CMK (cell line): ENCODE results near the gene ZNF473.
"Not testable (repeated sequence)": the region's sequence is repeated elsewhere in the genome, so short reads cannot be mapped to it uniquely, and the experiment has no call there.

ENCODE experiments used
- DNase-seq: peaks from one replicate; pipeline ENCODE4 v3.0.0-alpha.2; 2010; ENCODE audit warnings: low read depth

ZNF473 gene

DNA sequence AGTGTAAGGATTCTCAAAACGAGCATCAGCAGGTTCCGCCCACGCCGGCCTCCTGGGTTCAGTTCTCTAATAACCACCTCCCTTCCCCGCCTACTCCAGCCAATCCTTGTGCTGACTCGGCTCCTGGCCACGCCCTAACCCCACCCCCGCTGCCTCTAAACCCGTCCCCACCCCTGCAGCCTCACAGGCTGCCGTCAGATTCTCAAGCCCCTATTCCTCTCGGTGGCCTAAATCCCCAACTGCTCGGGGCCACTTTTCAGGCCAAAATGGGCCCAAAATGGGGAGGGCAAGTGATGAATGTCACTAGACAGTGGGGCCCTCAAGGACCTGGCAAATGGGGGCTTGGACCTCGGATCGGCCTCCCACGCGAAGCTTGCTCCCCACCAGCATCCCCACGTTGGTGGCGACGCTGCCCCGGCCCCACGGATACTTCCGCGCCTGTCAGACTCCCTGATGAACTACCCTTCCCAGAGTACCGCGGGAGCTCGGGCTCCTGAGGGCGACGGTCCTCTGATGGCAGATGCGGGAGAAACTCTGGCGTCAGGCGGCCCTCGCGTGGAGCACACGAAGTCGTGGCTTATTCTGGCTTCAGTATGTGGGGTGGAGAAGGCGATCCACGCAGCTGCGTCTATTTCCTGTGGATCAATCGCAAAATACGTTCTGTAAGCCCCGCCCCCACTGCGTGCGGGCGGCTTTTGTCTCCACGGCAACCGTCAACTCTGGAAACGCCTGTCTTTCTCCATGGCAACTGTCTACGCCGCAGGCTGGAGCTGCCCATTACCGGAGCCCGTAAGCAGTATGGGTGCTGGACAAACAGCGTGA is 24.8 kb downstream of the ZNF473 start:
- no peak for DNase-seq

DNA sequence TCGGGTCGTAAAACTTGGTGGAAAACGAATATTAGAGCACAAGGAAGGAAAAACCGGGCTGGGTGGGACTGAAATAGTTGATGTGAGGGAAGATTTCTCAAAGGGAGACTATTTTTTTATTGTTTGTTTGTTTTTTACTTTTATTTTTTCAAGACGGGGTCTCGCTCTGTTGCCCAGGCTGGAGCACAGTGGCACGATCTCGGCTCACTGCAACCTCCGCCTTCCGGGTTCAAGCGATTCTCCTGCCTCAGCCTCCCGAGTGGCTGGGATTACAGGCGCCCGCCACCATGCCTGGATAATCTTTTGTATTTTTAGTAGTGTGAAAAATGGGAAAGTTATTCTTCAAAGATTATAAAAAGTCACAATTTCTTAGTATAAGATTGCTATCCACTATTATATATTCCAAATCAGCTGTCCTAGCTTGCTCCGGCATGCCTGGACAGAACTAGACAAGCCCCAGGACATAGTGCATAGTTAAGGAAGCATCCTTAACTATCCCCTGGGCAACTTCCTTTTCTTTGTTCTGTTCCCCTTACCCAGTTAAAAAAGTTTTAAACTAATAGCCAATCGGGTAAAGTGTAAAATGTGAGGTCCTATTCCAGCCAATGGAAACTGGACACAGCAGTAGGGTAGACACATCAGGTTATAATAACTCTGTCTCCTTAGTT is 25.6 kb downstream of the ZNF473 start:
- not testable (repeated sequence) for DNase-seq

DNA sequence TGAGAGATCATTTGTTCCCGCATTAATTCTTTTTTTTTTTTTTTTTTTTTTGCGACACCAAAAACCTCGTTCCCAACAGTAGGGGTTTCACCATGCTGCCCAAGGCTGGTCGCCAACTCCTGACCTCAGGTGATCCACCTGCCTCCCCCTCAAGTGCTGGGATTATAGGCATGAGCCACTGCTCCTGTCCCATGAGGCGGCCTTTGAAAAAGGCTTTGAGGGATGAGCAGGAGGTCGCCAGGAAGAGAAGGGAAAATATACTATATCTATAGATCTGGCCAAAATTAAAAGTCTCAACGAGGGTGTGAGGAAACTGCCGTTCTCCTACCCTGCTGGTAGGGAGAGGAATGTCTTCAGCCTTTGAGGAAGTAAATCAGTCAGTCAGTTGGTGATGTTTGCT is 26.2 kb downstream of the ZNF473 start:
- no peak for DNase-seq

GRCh38 chr19:50053119-50053518 is 27.3 kb downstream of the ZNF473 start:
- no peak for DNase-seq

DNA sequence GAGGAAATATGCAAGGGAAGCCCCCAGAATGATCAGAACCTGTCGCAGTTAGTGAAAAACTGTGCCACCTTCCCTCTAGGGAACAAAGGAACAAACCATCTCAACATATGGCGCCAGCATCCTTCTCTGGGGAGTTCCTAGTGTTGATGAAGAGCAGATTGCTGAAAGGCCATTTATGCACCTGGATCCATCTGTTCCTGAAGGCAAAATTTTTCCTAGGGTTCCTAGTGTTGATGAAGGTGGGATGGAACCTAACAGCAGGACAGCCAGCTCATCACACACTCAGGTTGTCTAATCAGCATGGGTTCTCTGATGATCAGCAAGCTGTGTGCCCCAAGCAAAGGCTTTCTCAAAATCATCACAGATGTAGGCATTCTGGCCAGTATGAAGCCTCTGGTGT is 32.6 kb downstream of the ZNF473 start:
- DNase-seq = no peak

GRCh38 chr19:50059045-50059444 is 33.2 kb downstream of the ZNF473 start:
- DNase-seq = no peak

GRCh38 chr19:50060107-50060506 is 34.3 kb downstream of the ZNF473 start:
- DNase-seq = no peak

GRCh38 chr19:50061650-50062049 is 35.8 kb downstream of the ZNF473 start:
- DNase-seq = no peak

DNA sequence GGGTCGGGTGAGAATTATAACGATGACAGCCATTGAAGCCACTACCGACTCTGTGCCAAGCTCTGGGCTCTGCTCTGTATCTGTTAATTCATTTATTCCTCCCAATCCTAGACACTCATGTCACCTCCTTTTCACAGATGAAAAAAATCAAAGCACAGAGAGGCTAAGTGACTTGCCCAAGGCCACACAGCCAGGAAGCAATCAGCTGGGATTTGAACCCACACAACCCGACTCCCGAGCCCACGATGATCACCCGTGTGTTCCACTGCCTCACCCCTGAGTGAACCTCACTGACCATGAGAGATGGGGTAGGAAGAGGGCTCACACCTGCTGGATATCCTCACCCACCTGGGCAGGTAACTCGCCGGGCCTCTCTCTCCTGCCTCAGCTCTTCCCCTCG is 40.1 kb downstream of the ZNF473 start:
- no peak for DNase-seq

DNA sequence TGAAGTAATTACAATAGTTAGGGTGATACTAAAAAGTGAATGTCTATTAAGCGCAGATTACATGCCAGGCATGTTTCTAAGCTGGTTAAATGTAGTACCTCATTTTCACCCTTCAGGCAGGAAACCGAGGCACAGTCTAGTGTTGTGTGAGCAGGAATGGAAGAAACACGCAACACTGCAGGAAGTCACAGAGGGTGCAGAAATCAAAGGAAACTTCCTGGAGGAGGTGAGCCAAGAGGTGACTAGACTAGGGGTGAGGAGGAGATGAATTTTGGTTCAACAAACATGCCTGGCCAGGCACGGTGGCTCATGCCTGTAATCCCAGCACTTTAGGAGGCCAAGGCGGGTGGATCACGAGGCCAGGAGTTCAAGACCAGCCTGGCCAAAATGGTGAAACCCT is 41.8 kb downstream of the ZNF473 start:
- no peak for DNase-seq

GRCh38 chr19:50068382-50068781 is 42.6 kb downstream of the ZNF473 start:
- DNase-seq = not testable (repeated sequence)

GRCh38 chr19:50075076-50075475 is 49.3 kb downstream of the ZNF473 start:
- not testable (repeated sequence) for DNase-seq

GRCh38 chr19:50075644-50076372 is 50.0 kb downstream of the ZNF473 start:
- DNase-seq = not testable (repeated sequence)

- DNase-seq = not testable (repeated sequence)
These were observed 51.0 kb downstream of the ZNF473 start for GRCh38 chr19:50076581-50077355.

- DNase-seq = not testable (repeated sequence)
These were observed 53.2 kb downstream of the ZNF473 start for GRCh38 chr19:50079014-50079413.

DNA sequence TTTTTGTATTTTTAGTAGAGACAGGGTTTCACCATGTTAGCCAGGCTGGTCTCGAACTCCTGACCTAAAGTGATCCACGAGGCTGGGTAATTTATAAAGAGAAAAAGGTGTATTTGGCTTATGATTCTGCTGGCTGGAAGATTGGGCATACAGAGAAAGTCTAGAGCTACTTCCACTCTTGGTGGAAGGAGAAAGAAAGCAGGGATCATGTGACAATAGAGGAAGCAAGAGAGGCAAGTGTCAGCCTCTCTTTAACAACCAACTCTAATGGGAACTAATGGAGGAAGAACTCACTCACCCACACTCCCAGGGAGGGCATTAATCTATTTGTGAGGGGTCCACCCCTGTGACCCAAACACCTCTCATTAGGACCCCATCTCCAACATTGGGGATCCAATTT is 58.6 kb downstream of the ZNF473 start:
- DNase-seq = not testable (repeated sequence)

DNA sequence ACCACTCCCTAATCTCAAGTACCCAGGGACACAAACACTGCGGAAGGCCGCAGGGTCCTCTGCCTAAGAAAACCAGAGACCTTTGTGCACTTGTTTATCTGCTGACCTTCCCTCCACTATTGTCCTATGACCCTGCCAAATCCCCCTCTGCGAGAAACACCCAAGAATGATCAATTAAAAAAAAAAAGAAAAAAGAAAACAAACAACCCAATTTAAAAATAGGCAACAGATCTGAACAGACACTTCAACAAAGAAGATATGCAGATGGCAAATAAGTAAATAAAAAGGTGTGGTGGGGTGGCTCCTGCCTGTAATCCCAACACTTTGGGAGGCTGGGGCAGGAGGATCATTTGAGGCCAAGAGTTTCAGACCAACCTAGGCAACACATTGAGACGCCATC is 61.3 kb downstream of the ZNF473 start:
- not testable (repeated sequence) for DNase-seq

- DNase-seq = peak; percentile 15
These were observed 64.9 kb downstream of the ZNF473 start for GRCh38 chr19:50090706-50091105.

GRCh38 chr19:50091786-50092185 is 66.0 kb downstream of the ZNF473 start:
- not testable (repeated sequence) for DNase-seq

- DNase-seq = not testable (repeated sequence)
These were observed 66.8 kb downstream of the ZNF473 start for GRCh38 chr19:50092597-50092996.

DNA sequence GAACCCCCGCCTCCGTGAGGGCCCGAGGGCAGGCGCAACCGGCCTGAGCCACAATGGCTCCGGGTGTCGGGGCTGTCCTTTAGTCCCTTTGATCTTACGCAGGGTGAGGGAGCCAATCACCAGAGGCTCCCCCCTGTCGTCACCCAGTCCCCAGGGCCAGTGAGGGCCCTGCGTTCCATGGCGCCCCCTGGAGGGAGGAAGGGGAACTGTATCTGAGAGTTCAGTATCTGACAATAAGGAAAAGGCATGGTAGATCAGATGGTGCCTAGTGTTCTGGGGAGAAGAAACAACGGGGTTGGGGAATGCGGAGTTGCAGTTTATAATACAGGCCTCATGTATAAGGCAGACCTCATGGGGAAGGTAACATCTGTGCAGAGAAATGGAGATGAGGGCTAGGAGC is 72.1 kb downstream of the ZNF473 start:
- not testable (repeated sequence) for DNase-seq

DNA sequence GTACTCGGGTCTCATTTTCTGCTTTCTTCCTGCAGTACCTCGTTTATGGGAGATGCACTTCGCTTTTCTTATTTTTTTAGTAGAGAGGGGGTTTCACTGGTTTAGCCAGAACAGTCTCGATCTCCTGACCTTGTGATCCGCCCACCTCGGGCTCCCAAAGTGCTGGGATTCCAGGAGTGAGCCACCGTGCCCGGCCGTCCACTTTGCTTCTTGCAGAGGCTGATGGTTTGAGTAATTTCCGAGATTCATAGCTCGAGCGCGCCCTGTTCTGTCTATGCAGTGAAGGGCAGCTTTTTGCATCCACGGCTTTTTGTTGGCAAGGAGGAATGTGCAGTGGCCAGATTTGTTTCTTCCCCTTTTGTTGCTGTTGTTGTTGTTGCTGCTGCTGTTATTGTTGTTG is 73.1 kb downstream of the ZNF473 start:
- not testable (repeated sequence) for DNase-seq
